Liver (tissue), 9 donors: Measurements from ENCODE around the gene FBXW11. TPM values are rescaled to one million over a fixed set of nuclear protein-coding genes. Genes with fewer than 3 reads are reported as not detected.

ENCODE experiments used
- DNase-seq: peaks from one replicate; pipeline ENCODE4 v3.0.0-alpha.2; 2017; ENCODE audit warnings: low spot score
- H3K27ac ChIP-seq, 2 donors: one replicate each; pipeline ENCODE4 v1.7.0; 2013; ENCODE audit warnings: inconsistent platforms in 2 of 2, low read length in 2 of 2, control low read depth in 1 of 2, low read depth in 1 of 2, mild to moderate bottlenecking in 1 of 2
- H3K27me3 ChIP-seq, 4 donors: one replicate each; pipeline versions ENCODE4 v1.6.1 to v1.7.0; 2013; ENCODE audit warnings: low read length in 3 of 4, inconsistent platforms in 1 of 4, mild to moderate bottlenecking in 1 of 4, moderate library complexity in 1 of 4; ENCODE audit not compliant: control insufficient read depth in 4 of 4, insufficient read depth in 4 of 4
- H3K36me3 ChIP-seq, 4 donors: one replicate each; pipeline versions ENCODE4 v1.6.1 to v1.7.0; 2013; ENCODE audit warnings: low read length in 3 of 4, mild to moderate bottlenecking in 3 of 4, low read depth in 1 of 4, moderate library complexity in 1 of 4; ENCODE audit not compliant: control insufficient read depth in 4 of 4, insufficient read depth in 3 of 4
- H3K4me1 ChIP-seq, 4 donors: one replicate each; pipeline versions ENCODE4 v1.6.1 to v1.7.0; 2013; ENCODE audit warnings: low read length in 3 of 4, mild to moderate bottlenecking in 3 of 4, moderate library complexity in 1 of 4; ENCODE audit not compliant: control insufficient read depth in 4 of 4, insufficient read depth in 4 of 4
- H3K4me3 ChIP-seq, 3 donors: one replicate each; pipeline versions ENCODE4 v1.6.1 to v1.7.0; 2013; ENCODE audit warnings: low read length in 3 of 3, control low read depth in 1 of 3, low read depth in 1 of 3, mild to moderate bottlenecking in 1 of 3
- H3K9ac ChIP-seq, 2 donors: one replicate each; pipeline ENCODE4 v1.7.0; 2013; ENCODE audit warnings: low read length in 2 of 2, mild to moderate bottlenecking in 2 of 2, moderate library complexity in 2 of 2, control low read depth in 1 of 2, low read depth in 1 of 2
- H3K9me3 ChIP-seq, 4 donors: one replicate each; pipeline versions ENCODE4 v1.6.1 to v1.7.0; 2013; ENCODE audit warnings: low read length in 3 of 4; ENCODE audit not compliant: control insufficient read depth in 4 of 4
- EGR1 ChIP-seq, 2 donors: IDR thresholded peaks; 2 replicates each; pipeline ENCODE4 v1.6.1; 2016 to 2018; ENCODE audit warnings: antibody characterized with exemption in 2 of 2, low read depth in 2 of 2
- FOXA1 ChIP-seq: IDR thresholded peaks from 2 replicates; pipeline ENCODE4 v1.6.1; 2016; ENCODE audit warnings: antibody characterized with exemption
- FOXA2 ChIP-seq: IDR thresholded peaks from 2 replicates; pipeline ENCODE4 v1.6.1; 2016; ENCODE audit warnings: antibody characterized with exemption
- GABPA ChIP-seq, 2 donors: IDR thresholded peaks in 1 of 2; conservative IDR thresholded peaks in 1 of 2; 2 replicates each; pipeline ENCODE4 v1.6.1; 2016; ENCODE audit warnings: antibody characterized with exemption in 2 of 2, mild to moderate bottlenecking in 1 of 2, moderate library complexity in 1 of 2
- HNF4A ChIP-seq, 2 donors: conservative IDR thresholded peaks; 2 replicates each; pipeline ENCODE4 v1.6.1; 2016; ENCODE audit warnings: antibody characterized with exemption in 2 of 2, mild to moderate bottlenecking in 2 of 2
- HNF4G ChIP-seq: IDR thresholded peaks from 2 replicates; pipeline ENCODE4 v1.6.1; 2016; ENCODE audit warnings: antibody characterized with exemption
- JUND ChIP-seq, 2 donors: IDR thresholded peaks; 2 replicates each; pipeline ENCODE4 v1.6.1; 2016; ENCODE audit warnings: antibody characterized with exemption in 2 of 2
- MAX ChIP-seq: IDR thresholded peaks from 2 replicates; pipeline ENCODE4 v1.6.1; 2016; ENCODE audit warnings: antibody characterized with exemption
- NR2F2 ChIP-seq: IDR thresholded peaks from 2 replicates; pipeline ENCODE4 v1.6.1; 2016; ENCODE audit warnings: antibody characterized with exemption
- RAD21 ChIP-seq, 2 donors: IDR thresholded peaks; 2 replicates each; pipeline ENCODE4 v1.6.1; 2016; ENCODE audit warnings: antibody characterized with exemption in 2 of 2, mild to moderate bottlenecking in 2 of 2
- RXRA ChIP-seq, 2 donors: IDR thresholded peaks; 2 replicates each; pipeline ENCODE4 v1.6.1; 2017 to 2018; ENCODE audit warnings: antibody characterized with exemption in 2 of 2, mild to moderate bottlenecking in 1 of 2
- SP1 ChIP-seq: IDR thresholded peaks from 2 replicates; pipeline ENCODE4 v1.6.1; 2018; ENCODE audit warnings: antibody characterized with exemption, mild to moderate bottlenecking
- TAF1 ChIP-seq: conservative IDR thresholded peaks from 2 replicates; pipeline ENCODE4 v1.6.1; 2016; ENCODE audit warnings: antibody characterized with exemption, mild to moderate bottlenecking
- YY1 ChIP-seq: IDR thresholded peaks from 2 replicates; pipeline ENCODE4 v1.6.1; 2016; ENCODE audit warnings: antibody characterized with exemption, mild to moderate bottlenecking
- WGBS: extraction: QIAGEN DNeasy Blood & Tissue Kit; methylation state at CpG from one replicate; pipeline ENCODE4 v1.1.7; 2013; 5-methylcytosine and 5-hydroxymethylcytosine counted together
- polyA plus RNA-seq, 2 donors: library from polyadenylated mRNA; stranded (reverse) in 1 of 2; unstranded in 1 of 2; fragments of 200-250 nt in 1 of 2; fragments of >200 nt in 1 of 2; fragmentation: Nextera tagmentation in 1 of 2; extraction: Ambion mirVana in 1 of 2; gene quantifications; one replicate each; pipeline versions ENCODE4 v1.2.1 to v1.2.3, GENCODE V29; 2013 to 2015
- total RNA-seq, 2 donors: library from RNA; depleted of rRNA; stranded (reverse); fragments of >200 nt; gene quantifications; one replicate each; pipeline ENCODE4 v1.2.3, GENCODE V29; 2014
- TF ChIP-seq, protein P1 (sequence below): IDR thresholded peaks from 2 replicates; pipeline ENCODE4 v1.6.1; 2016; ENCODE audit warnings: antibody characterized with exemption, mild to moderate bottlenecking
- TF ChIP-seq, protein P2 (sequence below): IDR thresholded peaks from 2 replicates; pipeline ENCODE4 v1.6.1; 2016; ENCODE audit warnings: antibody characterized with exemption
- TF ChIP-seq, protein P3 (sequence below): IDR thresholded peaks from 2 replicates; pipeline ENCODE4 v1.6.1; 2016; ENCODE audit warnings: antibody characterized with exemption
- TF ChIP-seq, protein P4 (sequence below): fragments of 150-350 bp; IDR thresholded peaks from 2 replicates; pipeline ENCODE4 v1.5.1; 2017; ENCODE audit warnings: improper control_type of control experiment, low read depth, low read length; ENCODE audit not compliant: missing input control
- donor health status: healthy.
- donor health status: healthy.
- donor health status: healthy.
- donor health status: healthy.
- donor health status: healthy.

FBXW11 gene
- total and polyA plus RNA-seq, 4 donors, result 11.2 to 37.5 (median 22.0) TPM

DNA sequence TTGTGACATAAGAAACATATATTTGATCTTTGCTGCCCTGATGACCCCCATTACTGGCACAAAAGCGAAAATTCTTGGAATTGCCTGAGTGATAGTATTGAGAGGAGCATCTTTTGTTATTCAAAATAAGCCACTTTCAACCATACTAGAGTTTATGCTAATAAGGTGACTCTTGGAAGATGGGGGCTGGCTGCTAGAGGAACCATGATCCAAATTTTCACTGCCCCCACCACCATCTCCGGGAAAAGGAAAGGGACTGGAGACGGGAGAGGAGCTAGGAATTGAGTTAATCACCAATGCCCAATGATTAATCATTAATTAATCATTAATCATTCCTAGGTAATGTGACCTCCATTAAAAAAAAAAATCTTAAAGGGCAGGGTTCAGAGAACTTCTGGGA lies 25.6 kb downstream of the FBXW11 start (continued):
- TF ChIP-seq, protein P1, sequence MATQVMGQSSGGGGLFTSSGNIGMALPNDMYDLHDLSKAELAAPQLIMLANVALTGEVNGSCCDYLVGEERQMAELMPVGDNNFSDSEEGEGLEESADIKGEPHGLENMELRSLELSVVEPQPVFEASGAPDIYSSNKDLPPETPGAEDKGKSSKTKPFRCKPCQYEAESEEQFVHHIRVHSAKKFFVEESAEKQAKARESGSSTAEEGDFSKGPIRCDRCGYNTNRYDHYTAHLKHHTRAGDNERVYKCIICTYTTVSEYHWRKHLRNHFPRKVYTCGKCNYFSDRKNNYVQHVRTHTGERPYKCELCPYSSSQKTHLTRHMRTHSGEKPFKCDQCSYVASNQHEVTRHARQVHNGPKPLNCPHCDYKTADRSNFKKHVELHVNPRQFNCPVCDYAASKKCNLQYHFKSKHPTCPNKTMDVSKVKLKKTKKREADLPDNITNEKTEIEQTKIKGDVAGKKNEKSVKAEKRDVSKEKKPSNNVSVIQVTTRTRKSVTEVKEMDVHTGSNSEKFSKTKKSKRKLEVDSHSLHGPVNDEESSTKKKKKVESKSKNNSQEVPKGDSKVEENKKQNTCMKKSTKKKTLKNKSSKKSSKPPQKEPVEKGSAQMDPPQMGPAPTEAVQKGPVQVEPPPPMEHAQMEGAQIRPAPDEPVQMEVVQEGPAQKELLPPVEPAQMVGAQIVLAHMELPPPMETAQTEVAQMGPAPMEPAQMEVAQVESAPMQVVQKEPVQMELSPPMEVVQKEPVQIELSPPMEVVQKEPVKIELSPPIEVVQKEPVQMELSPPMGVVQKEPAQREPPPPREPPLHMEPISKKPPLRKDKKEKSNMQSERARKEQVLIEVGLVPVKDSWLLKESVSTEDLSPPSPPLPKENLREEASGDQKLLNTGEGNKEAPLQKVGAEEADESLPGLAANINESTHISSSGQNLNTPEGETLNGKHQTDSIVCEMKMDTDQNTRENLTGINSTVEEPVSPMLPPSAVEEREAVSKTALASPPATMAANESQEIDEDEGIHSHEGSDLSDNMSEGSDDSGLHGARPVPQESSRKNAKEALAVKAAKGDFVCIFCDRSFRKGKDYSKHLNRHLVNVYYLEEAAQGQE, result no peak

DNA sequence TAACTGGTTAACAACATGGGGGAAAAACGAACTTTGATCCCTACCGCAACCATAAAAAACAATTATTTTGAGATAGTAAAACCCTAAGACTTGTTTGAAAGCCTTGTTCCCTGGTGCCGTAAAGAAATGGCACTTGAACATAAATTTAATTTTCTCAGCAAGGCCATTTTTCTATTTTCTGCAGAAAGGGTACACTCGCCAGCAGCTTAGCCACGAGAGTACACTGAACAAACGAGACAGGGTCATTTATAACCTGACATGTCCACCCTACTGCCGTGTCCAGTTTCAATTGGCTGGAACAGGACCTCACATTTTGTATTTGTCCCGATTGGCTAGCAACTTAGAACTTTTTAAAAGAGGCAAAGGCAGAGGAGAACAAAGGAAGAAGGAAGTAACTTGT lies 26.8 kb downstream of the FBXW11 start:
- no peak for TF ChIP-seq JUND (IDR thresholded peaks at IDR 0.05)
- no peak for TF ChIP-seq RAD21 (IDR thresholded peaks at IDR 0.05)
- TF ChIP-seq MAX, result no peak

GRCh38 chr5:171978519-171978918 lies 27.9 kb downstream of the FBXW11 start:
- Histone ChIP-seq H3K4me1 (peaks cover 0 to 2% (median 0%) of the 10 kb centered on the region in 4 donors), H3K27ac (no peak overlapping the region), H3K9me3 (peaks cover 1 to 8% (median 5%) of the 10 kb centered on the region in 4 donors), H3K9ac (no peak overlapping the region), H3K4me3 (peak overlapping the region in 1 of 3 donors; percentile 16), H3K27me3 (no peaks in the 10 kb centered on the region), H3K36me3 (no peaks in the 10 kb centered on the region)
- no peak for DNase-seq
- 92% methylated on average over 4 of the region's 4 CpGs for WGBS
- TF ChIP-seq HNF4G, result no peak
- TF ChIP-seq RAD21 (IDR thresholded peaks at IDR 0.05), result no peak
- TF ChIP-seq YY1, result no peak
- no peak for TF ChIP-seq RXRA (IDR thresholded peaks at IDR 0.05)
- TF ChIP-seq, protein P2, sequence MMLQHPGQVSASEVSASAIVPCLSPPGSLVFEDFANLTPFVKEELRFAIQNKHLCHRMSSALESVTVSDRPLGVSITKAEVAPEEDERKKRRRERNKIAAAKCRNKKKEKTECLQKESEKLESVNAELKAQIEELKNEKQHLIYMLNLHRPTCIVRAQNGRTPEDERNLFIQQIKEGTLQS, result no peak
- TF ChIP-seq FOXA2, result no peak
- no peak for TF ChIP-seq EGR1 (IDR thresholded peaks at IDR 0.05; ENCODE audit: low read depth in 2 of 2)
- TF ChIP-seq SP1, result no peak
- TF ChIP-seq MAX, result no peak
- TF ChIP-seq HNF4A (conservative IDR thresholded peaks at IDR 0.05), result no peak
- TF ChIP-seq, protein P1, result no peak
- no peak for TF ChIP-seq FOXA1
- no peak for TF ChIP-seq NR2F2
- no peak for TF ChIP-seq GABPA (IDR thresholded peaks at IDR 0.05 in 1 of 2, conservative IDR thresholded peaks at IDR 0.05 in 1 of 2)
- TF ChIP-seq, protein P3, sequence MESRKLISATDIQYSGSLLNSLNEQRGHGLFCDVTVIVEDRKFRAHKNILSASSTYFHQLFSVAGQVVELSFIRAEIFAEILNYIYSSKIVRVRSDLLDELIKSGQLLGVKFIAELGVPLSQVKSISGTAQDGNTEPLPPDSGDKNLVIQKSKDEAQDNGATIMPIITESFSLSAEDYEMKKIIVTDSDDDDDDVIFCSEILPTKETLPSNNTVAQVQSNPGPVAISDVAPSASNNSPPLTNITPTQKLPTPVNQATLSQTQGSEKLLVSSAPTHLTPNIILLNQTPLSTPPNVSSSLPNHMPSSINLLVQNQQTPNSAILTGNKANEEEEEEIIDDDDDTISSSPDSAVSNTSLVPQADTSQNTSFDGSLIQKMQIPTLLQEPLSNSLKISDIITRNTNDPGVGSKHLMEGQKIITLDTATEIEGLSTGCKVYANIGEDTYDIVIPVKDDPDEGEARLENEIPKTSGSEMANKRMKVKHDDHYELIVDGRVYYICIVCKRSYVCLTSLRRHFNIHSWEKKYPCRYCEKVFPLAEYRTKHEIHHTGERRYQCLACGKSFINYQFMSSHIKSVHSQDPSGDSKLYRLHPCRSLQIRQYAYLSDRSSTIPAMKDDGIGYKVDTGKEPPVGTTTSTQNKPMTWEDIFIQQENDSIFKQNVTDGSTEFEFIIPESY, result no peak
- no peak for TF ChIP-seq JUND (IDR thresholded peaks at IDR 0.05)
- no peak for TF ChIP-seq TAF1
- TF ChIP-seq, protein P4, sequence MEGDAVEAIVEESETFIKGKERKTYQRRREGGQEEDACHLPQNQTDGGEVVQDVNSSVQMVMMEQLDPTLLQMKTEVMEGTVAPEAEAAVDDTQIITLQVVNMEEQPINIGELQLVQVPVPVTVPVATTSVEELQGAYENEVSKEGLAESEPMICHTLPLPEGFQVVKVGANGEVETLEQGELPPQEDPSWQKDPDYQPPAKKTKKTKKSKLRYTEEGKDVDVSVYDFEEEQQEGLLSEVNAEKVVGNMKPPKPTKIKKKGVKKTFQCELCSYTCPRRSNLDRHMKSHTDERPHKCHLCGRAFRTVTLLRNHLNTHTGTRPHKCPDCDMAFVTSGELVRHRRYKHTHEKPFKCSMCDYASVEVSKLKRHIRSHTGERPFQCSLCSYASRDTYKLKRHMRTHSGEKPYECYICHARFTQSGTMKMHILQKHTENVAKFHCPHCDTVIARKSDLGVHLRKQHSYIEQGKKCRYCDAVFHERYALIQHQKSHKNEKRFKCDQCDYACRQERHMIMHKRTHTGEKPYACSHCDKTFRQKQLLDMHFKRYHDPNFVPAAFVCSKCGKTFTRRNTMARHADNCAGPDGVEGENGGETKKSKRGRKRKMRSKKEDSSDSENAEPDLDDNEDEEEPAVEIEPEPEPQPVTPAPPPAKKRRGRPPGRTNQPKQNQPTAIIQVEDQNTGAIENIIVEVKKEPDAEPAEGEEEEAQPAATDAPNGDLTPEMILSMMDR, result no peak

More for the DNA sequence above, 26.8 kb downstream of the FBXW11 start:
- H3K4me3 ChIP-seq, result no peak overlapping the region
- H3K4me1 ChIP-seq, result peaks cover 0 to 2% (median 0%) of the 10 kb centered on the region in 4 donors
- no peaks in the 10 kb centered on the region for H3K36me3 ChIP-seq
- no peak overlapping the region for H3K9ac ChIP-seq
- 96% methylated on average over 8 of the region's 8 CpGs for WGBS
- H3K27ac ChIP-seq, result no peak overlapping the region
- peaks cover 1 to 8% (median 5%) of the 10 kb centered on the region in 4 donors for H3K9me3 ChIP-seq
- no peak for DNase-seq
- no peaks in the 10 kb centered on the region for H3K27me3 ChIP-seq
